Right ventricle myocardium inferior (tissue), 1 donor: ENCODE measurements around the gene SASH1. TPM values are rescaled to one million over a fixed set of nuclear protein-coding genes. Genes with fewer than 3 reads are reported as not detected.

Experiments
- ATAC-seq: fragments of 200-7000 bp; cut with Tn5 transposase; one replicate; pipeline ENCODE4 v1.9.1; 2020; ENCODE audit warnings: mild to moderate bottlenecking, moderate library complexity
- DNase-seq: peaks from one replicate; pipeline ENCODE4 v3.0.0; 2021; ENCODE audit errors: missing footprints
- intact Hi-C: fragments of 100-400 bp; cut with DNase I; formaldehyde crosslinking; loops from one replicate; pipeline ENCODE4 v1.11.0; 2022
- total RNA-seq: library from RNA; stranded (reverse); fragmentation: NEBNext Ultra II Directional; extraction: Animal tissue kit (Norgen Biotek cat#: 25700); gene quantifications from one replicate; pipeline ENCODE4 v1.2.1, GENCODE V29; 2021
- donor health status: DM: no; HTN: yes; CAD: no; lungs with severe emphysema.

SASH1 gene
- total RNA-seq, 1 donor from 2014 or later: 36.8 TPM

- ATAC-seq (no peak), DNase-seq (no peak)
- intact Hi-C loops: no loop called here
Measured at GRCh38 chr6:148495029-148495428, 152.4 kb downstream of the SASH1 start.

DNA sequence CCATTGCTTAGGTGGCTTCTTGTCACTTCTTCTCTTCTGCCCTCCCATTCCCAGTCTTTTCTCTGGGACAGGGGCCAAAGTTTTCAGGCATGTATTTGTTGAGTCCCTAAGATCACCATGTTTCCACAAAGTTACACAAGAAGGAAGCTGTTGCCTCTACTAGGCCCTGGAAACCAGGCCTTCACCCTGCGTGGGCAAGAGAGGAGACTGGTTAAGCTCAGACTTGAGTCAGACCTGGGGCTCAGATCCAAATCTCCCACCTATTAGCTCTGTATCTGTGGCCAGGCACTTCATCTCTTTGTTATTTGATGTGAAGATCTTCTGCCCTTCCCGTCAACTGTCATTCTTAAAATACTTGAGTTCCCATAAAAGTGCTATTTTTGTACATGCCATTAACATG lies 154.6 kb downstream of the SASH1 start:
- ATAC-seq: no peak

DNA sequence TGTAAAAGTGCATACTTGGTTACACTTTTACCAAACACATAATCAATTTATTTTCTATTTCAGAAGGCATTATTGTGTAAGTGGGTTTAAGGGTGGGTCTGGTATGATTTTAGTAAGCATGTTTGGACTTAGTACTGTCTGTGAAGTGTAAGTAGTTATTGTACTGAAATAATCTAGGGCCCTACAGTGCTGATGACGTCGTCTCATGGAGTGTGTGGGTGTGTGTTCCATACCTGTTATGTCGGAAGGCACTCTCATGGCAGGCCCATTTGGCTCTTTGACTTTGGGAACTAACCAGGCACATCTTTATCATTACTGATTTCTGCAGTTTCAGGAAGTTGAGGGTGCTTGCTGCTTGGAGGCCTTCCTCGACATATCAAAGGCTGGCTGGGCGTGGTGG lies 155.1 kb downstream of the SASH1 start:
- no peak for DNase-seq
- intact Hi-C loops: no loop called here
- no peak for ATAC-seq

More for the DNA sequence above, 154.6 kb downstream of the SASH1 start:
- intact Hi-C loops: no loop called here
- no peak for DNase-seq

- intact Hi-C loops: no loop called here
- DNase-seq: no peak
- ATAC-seq: no peak
Measured at GRCh38 chr6:148500402-148500801, 157.8 kb downstream of the SASH1 start.

DNA sequence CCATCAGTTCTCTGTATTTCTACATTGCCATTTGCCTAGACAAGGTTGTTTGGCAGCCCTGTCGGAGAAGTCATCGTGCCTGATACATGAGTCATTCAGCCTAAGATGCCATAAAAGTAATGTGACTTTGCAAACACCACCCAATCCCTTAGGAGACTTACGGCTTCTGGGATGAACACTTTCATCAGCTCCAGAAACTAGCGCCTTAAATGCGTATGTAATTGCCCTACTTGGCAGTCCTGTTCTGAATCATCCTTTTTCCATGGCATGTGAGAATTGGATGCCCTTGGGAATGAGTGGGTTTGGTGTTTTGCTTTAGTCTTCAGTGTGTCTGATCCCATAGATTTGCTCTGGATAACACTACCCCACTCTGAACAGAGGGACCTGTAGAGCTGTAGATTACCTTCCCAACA lies 158.5 kb downstream of the SASH1 start:
- peak; percentile 63 for DNase-seq

DNA sequence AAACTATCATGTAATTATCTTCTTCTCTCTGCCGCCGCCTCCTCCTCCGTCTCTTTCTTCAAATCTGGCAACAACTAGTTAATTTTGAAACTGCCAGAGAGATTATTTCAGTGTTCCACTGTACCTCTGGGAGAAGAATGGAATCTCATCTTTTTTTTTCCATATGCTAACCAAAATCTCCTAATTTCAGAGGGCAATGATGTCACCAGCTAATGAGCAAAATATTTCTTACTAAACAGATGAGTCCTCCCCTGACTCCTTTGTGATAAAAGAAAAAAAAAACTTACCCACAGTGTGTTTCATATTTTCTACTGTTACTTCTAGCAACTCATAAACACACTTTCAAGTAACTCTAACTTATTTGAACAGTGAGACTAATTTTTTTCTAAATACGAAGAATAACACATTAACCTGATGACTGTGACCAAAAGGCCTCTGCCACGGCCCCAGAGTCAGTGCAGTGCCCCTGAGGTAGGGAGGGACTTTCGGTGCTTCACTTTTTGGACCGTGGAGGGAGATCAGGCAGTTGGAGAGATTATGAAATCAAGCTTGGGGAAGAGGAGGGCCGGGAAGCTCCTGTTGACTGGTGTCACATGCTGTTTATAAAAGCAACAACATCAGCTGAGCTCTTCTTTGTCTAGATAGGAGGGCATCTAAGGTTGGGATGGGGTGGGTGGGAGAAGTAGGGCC lies 159.6 kb downstream of the SASH1 start:
- intact Hi-C loops: no loop called here
- DNase-seq: peak; percentile 68
- peak; percentile 77 for ATAC-seq

More for the DNA sequence above, 158.5 kb downstream of the SASH1 start:
- peak; percentile 83 for ATAC-seq
- intact Hi-C loops: no loop called here

GRCh38 chr6:148502773-148503135 lies 160.1 kb downstream of the SASH1 start:
- ATAC-seq (no peak), DNase-seq (no peak)
- intact Hi-C loops: no loop called here

DNA sequence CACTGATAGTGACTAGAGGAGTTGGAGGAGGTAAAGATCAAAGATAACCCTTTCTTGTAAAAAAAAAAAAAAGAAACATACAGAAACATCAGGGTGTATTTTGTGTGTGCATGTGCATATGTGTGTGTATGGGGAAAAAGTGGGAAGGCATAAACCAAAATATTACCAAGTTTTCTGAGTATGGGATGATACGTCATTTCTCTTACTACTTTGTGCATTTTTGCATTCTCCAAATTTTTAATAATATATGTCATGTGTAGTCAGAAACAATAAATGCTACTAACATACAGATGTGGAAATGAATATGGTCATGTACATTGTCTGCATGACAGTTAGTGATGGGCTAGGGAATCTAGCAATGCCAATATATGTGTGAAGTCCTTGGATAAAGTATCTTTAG lies 161.1 kb downstream of the SASH1 start:
- no peak for ATAC-seq
- intact Hi-C loops: no loop called here

GRCh38 chr6:148507774-148508173 lies 165.1 kb downstream of the SASH1 start:
- peak; percentile 56 for ATAC-seq
- DNase-seq: no peak
- intact Hi-C loops: loop anchor here (5.0 kb wide), 1 partner anchor 35 kb away; no protein-coding TSS in a partner anchor

More for the DNA sequence above, 161.1 kb downstream of the SASH1 start:
- DNase-seq: no peak

- intact Hi-C loops: loop anchor here (5.0 kb wide), 1 partner anchor 36 kb away; no protein-coding TSS in a partner anchor
- ATAC-seq (peak; percentile 41), DNase-seq (no peak)
Measured at GRCh38 chr6:148508401-148509041, 165.9 kb downstream of the SASH1 start.

GRCh38 chr6:148509119-148509799 lies 166.6 kb downstream of the SASH1 start:
- no peak for ATAC-seq
- intact Hi-C loops: loop anchor here (5.0 kb wide), 1 partner anchor 37 kb away; no protein-coding TSS in a partner anchor
- DNase-seq: no peak

DNA sequence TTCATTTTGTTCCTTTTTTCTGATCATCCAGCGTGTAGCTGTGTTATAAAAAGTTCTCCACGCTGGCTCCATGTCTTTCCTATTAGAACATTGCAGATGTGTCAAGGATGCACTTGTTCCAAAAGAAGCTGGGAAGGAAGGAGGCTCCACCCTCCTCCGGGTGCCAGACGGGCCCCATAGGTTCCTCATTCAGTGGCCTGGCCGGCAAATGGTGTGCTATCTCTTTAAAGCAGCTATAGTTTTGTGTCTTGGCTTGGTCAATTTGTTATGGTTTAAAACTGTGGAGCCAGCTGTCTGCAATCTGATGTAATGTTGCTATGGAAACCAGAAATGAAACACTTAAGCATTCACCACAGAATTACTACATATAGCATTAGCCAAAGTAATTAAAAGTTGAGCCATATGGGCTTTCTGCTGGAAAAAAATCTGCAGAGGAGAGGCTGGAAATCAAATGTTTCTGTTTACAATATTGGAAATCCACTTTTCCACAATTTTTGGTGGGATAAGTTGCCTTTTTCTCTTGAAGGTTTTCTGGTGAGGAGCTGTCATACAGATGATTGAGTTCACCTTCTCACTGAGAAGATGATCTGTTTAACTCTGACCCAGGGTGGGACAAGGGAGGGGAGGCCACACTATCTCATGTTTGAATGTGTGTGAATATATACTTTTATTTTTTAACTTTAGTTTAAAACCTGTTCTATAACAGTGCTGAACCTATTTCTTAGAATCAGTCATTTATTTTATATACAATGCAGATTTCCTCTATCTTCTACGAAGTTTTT lies 167.4 kb downstream of the SASH1 start:
- ATAC-seq: peak; percentile 70
- intact Hi-C loops: loop anchor here (5.0 kb wide), 1 partner anchor 38 kb away; no protein-coding TSS in a partner anchor

DNA sequence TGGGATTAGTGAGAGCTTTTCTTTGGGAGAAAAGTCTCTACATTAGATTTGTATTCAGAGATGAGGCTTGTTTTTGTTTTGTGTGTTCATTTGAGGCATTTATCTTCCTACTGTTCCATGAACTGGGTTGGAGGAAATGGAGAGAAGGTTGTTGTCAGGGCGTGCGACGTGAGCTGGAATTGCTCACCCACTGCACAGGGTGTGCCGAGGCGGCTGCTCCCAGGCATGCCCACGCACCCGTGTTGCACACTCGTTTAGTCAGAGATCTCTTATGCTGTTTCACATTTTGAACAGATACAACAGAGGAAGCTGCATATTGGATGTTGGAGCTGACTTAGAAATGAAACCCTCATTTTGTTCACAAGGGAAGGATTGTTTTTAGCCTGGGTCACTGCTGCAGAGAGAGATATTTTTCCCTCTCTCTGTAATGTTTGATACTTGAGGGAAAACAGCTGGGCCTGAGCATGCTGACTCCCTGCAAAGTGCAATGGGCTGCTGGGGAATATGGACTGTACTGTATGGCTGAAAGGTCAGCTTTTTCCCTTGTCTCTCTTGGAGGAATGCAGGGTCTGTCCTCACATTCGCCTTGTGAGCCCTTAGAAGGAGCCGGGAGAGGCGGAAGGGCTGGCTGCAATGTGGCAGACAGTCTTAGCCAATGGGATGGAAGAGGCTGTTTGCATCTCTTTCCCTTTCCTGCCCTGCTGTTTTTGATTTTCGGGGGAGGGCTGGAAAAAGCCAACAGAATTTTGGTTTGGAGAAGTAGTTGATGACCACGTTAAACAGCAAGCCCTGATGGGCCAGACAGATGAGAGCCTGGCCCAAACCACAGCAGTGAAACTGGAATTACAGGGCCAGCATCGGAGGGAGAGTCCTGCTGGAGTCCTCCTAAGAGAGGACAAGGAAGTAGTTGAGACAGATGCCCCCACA lies 170.8 kb downstream of the SASH1 start:
- intact Hi-C loops: no loop called here
- no peak for DNase-seq

More for the DNA sequence above, 167.4 kb downstream of the SASH1 start:
- DNase-seq: peak; percentile 80

GRCh38 chr6:148514091-148514845 lies 171.6 kb downstream of the SASH1 start:
- ATAC-seq: no peak
- DNase-seq: no peak
- intact Hi-C loops: no loop called here

More for the DNA sequence above, 170.8 kb downstream of the SASH1 start:
- peak; percentile 77 for ATAC-seq

- DNase-seq (no peak), ATAC-seq (no peak)
- intact Hi-C loops: no loop called here
Measured at GRCh38 chr6:148516217-148516616, 173.6 kb downstream of the SASH1 start.

- intact Hi-C loops: no loop called here
- no peak for DNase-seq
- no peak for ATAC-seq
Measured at GRCh38 chr6:148516617-148517016, 174.0 kb downstream of the SASH1 start.

GRCh38 chr6:148517470-148517869 lies 174.8 kb downstream of the SASH1 start:
- ATAC-seq (no peak), DNase-seq (no peak)
- intact Hi-C loops: no loop called here
